Endothelial cell (in vitro differentiated cells): ENCODE results near the gene LSAMP. TPM values are rescaled to one million over a fixed set of nuclear protein-coding genes. Genes with fewer than 3 reads are reported as not detected.
"Not testable (repeated sequence)": the region's sequence is repeated elsewhere in the genome, so short reads cannot be mapped to it uniquely, and the experiment has no call there.

Experiments used
- DNase-seq: peaks from one replicate; pipeline ENCODE4 v3.0.0; 2021; ENCODE audit warnings: low spot score
- H3K27ac Mint-ChIP-seq: one replicate; pipeline ENCODE4 v1.8.0; 2021; ENCODE audit warnings: mixed read lengths, inconsistent platforms; ENCODE audit not compliant: unreplicated experiment
- H3K27me3 Mint-ChIP-seq: one replicate; pipeline ENCODE4 v1.8.0; 2021; ENCODE audit warnings: mild to moderate bottlenecking, moderate library complexity, mixed read lengths, inconsistent platforms; ENCODE audit not compliant: unreplicated experiment
- H3K36me3 Mint-ChIP-seq: one replicate; pipeline ENCODE4 v1.8.0; 2021; ENCODE audit warnings: mild to moderate bottlenecking, low read depth, mixed read lengths, inconsistent platforms; ENCODE audit not compliant: unreplicated experiment
- H3K4me1 Mint-ChIP-seq: one replicate; pipeline ENCODE4 v1.8.0; 2021; ENCODE audit warnings: mild to moderate bottlenecking, mixed read lengths, inconsistent platforms; ENCODE audit not compliant: unreplicated experiment
- H3K4me3 Mint-ChIP-seq: one replicate; pipeline ENCODE4 v1.8.0; 2021; ENCODE audit warnings: mild to moderate bottlenecking, mixed read lengths, inconsistent platforms; ENCODE audit not compliant: unreplicated experiment
- H3K9me3 Mint-ChIP-seq: one replicate; pipeline ENCODE4 v1.8.0; 2021; ENCODE audit warnings: mixed read lengths, inconsistent platforms; ENCODE audit not compliant: unreplicated experiment
- total RNA-seq: library from RNA; stranded (reverse); fragmentation: NEBNext Ultra II Directional; extraction: Animal tissue kit (Norgen Biotek cat#: 25700); gene quantifications from one replicate; pipeline ENCODE4 v1.2.1, GENCODE V29; 2021; ENCODE audit not compliant: unreplicated experiment
- TF ChIP-seq, protein P1 (sequence below): fragments of 200-600 bp; sonication (generic); IDR thresholded peaks from one replicate; pipeline ENCODE4 v1.5.0; 2021; ENCODE audit warnings: antibody characterized with exemption; ENCODE audit not compliant: unreplicated experiment

Gene LSAMP
- total RNA-seq, 1 donor from 2014 or later: 6.1 TPM

DNA sequence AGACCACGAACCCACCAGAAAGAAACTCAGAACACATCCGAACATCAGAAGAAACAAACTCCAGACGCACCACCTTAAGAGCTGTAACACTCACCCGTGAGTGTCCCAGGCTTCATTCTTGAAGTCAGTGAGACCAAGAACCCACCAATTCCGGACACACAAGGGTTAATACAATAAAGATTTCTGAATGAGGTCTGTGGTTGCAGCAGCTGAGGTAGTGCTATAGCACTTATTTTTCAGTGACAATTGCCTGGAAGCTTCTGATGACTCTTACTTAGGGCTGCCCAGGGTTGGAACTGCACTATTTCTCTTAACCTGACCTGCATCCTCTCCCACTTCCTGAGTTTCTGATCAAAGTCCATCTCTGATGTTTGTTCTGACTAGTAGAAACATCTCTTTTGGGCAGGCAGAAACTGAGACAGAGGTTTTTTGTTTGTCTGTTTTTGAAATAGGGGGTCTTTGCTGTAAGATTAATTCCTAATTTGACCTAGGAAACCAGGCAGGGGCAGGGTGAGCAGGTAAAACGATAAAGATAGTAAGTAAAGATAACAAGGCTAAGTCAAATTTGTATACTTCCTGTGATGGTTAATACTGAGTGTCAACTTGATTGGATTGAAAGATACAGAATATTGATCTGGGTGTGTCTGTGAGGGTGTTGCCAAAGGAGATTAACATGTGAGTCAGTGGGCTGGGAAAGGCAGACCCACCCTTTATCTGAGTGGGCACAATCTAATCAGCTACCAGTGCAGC, 652.9 kb downstream of the LSAMP start:
- Mint-ChIP-seq H3K27ac (no peak overlapping the region), H3K4me3 (no peak overlapping the region), H3K36me3 (no peaks in the 10 kb centered on the region), H3K9me3 (no peaks in the 10 kb centered on the region), H3K27me3 (peaks cover 4% of the 10 kb centered on the region), H3K4me1 (peaks cover 7% of the 10 kb centered on the region)
- TF ChIP-seq, protein P1, sequence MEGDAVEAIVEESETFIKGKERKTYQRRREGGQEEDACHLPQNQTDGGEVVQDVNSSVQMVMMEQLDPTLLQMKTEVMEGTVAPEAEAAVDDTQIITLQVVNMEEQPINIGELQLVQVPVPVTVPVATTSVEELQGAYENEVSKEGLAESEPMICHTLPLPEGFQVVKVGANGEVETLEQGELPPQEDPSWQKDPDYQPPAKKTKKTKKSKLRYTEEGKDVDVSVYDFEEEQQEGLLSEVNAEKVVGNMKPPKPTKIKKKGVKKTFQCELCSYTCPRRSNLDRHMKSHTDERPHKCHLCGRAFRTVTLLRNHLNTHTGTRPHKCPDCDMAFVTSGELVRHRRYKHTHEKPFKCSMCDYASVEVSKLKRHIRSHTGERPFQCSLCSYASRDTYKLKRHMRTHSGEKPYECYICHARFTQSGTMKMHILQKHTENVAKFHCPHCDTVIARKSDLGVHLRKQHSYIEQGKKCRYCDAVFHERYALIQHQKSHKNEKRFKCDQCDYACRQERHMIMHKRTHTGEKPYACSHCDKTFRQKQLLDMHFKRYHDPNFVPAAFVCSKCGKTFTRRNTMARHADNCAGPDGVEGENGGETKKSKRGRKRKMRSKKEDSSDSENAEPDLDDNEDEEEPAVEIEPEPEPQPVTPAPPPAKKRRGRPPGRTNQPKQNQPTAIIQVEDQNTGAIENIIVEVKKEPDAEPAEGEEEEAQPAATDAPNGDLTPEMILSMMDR: no peak
- DNase-seq: no peak

DNA sequence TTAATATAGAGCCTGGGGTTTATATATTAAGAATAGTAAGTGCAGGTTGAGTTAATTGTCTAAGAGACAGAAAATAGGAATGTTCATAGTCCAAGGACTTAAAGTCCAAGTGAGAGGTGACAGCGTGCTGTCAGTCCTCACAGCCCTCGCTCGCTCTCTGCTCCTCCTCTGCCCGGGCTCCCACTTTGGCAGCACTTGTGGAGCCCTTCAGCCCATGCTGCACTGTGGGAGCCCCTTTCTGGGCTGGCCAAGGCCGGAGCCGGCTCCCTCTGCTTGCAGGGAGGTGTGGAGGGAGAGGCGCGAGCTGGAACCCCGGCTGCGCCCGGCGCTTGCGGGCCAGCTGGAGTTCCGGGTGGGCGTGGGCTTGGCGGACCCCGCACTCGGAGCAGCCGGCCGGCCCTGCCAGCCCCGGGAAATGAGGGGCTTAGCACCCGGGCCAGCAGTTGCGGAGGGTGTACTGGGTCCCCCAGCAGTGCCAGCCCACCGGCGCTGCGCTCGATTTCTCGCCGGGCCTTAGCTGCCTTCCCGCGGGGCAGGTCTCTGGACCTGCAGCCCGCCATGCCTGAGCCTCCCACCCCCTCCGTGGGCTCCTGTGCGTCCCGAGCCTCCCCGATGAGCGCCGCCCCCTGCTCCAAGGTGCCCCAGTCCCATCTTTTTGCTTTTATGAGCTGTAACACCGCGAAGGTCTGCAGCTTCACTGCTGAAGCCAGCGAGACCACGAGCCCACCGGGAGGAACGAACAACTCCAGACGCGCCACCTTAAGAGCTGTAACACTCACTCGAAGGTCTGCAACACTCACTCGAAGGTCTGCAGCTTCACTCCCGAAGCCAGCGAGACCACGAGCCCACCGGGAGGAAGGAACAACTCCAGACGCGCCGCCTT, 653.8 kb downstream of the LSAMP start:
- not testable (repeated sequence) for H3K4me1 Mint-ChIP-seq, H3K9me3 Mint-ChIP-seq, DNase-seq, H3K27me3 Mint-ChIP-seq, H3K36me3 Mint-ChIP-seq, H3K27ac Mint-ChIP-seq, H3K4me3 Mint-ChIP-seq

DNA sequence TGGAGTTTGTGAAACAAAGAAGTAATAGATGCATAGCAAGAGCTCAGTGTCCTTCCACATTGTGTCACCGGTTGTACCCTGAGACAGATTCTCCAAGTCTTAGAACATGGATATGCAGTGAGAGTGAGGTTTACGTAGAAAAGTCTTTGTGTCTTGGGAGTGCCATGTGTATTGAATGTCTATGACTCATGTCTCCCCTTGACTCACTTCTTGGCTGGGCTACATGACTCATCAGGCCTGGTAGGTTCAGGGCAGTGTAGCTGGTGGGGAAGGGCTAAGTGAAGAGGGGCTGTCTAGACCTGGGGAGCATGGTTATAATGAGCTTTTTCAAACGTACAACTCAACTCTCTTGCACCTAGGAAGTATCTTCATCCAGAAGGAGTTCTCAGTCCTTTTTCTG, 654.5 kb downstream of the LSAMP start:
- Mint-ChIP-seq H3K4me1 (peaks cover 7% of the 10 kb centered on the region), H3K4me3 (no peak overlapping the region)

DNA sequence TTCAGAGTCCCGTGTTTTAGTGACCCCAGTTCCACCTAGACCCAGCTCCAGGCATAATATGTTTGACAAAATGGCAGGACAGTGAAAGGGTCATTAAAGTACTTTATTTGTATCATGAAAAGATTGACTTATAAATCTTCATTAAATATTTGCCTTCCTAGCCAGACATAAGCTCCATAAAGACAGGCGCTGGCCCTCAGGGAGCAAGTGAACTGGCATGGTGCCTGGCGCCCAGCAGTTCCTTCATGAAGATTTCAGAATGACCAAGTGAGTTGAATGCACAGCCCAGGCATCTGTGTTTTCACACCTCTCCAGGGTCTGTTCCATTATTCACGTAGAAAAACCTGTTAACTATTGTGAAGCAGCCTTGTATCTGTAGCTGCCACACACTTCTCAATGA, 655.8 kb downstream of the LSAMP start:
- Mint-ChIP-seq H3K36me3 (no peaks in the 10 kb centered on the region), H3K9me3 (no peaks in the 10 kb centered on the region), H3K27me3 (peaks cover 8% of the 10 kb centered on the region), H3K4me3 (no peak overlapping the region), H3K4me1 (peaks cover 12% of the 10 kb centered on the region), H3K27ac (no peak overlapping the region)
- TF ChIP-seq, protein P1: no peak
- no peak for DNase-seq

More for the DNA sequence above, 654.5 kb downstream of the LSAMP start:
- TF ChIP-seq, protein P1: no peak
- Mint-ChIP-seq H3K27ac (no peak overlapping the region), H3K27me3 (peaks cover 4% of the 10 kb centered on the region), H3K36me3 (no peaks in the 10 kb centered on the region), H3K9me3 (no peaks in the 10 kb centered on the region)
- DNase-seq: no peak

DNA sequence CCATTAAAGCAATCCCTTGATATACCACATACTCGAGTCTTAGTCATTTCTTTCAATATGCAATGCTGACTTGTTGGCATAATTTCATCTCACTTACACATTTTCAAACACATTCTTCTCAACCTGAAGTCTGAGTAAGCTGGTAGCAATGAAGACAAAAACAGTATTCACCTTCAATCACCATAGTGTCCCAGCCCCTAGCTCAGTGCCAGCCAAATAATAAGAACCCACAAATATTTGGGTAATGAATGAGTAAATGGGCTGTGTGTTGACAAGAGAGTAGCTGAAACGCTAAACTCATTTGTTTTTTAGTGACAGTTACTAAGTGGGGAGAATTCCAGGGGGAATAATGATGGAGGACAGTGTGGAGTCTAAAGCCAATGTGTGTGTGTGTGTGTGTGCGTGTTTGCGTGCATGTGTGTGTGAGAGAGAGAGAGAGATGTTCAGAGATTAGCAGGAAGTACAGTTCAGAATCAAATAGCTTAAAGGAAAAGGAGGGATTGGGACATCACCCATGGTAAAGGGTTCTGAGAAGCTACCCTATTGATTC, 656.3 kb downstream of the LSAMP start:
- Mint-ChIP-seq H3K4me3 (no peak overlapping the region), H3K27ac (no peak overlapping the region), H3K36me3 (no peaks in the 10 kb centered on the region), H3K4me1 (peaks cover 12% of the 10 kb centered on the region), H3K27me3 (peaks cover 8% of the 10 kb centered on the region), H3K9me3 (no peaks in the 10 kb centered on the region)
- no peak for DNase-seq
- TF ChIP-seq, protein P1: no peak
